Measurements from ENCODE around the gene OSBPL8.

Gene OSBPL8

GRCh38 chr12:76470028-76470939 lies 89.3 kb downstream of the OSBPL8 start:
- H2AFZ ChIP-seq (ENCODE audit: low read depth, low read length): no peak overlapping the region
- H3K27me3 ChIP-seq (ENCODE audit: insufficient read depth, low read length): no peaks in the 10 kb centered on the region
- H3K4me1 ChIP-seq (ENCODE audit: insufficient read depth, low read length): no peaks in the 10 kb centered on the region
- no peaks in the 10 kb centered on the region for H3K36me3 ChIP-seq (ENCODE audit: insufficient read depth, low read length)
- H3K4me3 ChIP-seq (ENCODE audit: low read length): no peak overlapping the region
- no peaks in the 10 kb centered on the region for H3K9me3 ChIP-seq (ENCODE audit: low read length)

- Histone ChIP-seq H2AFZ (ENCODE audit: low read depth, low read length) (no peak overlapping the region), H3K27me3 (ENCODE audit: insufficient read depth, low read length) (no peaks in the 10 kb centered on the region), H3K9me3 (ENCODE audit: low read length) (no peaks in the 10 kb centered on the region), H3K4me3 (ENCODE audit: low read length) (no peak overlapping the region), H3K4me1 (ENCODE audit: insufficient read depth, low read length) (peaks cover 2% of the 10 kb centered on the region), H3K36me3 (ENCODE audit: insufficient read depth, low read length) (no peaks in the 10 kb centered on the region)
Observed at GRCh38 chr12:76464631-76465166, 94.9 kb downstream of the OSBPL8 start.

- Histone ChIP-seq H3K36me3 (ENCODE audit: insufficient read depth, low read length) (no peaks in the 10 kb centered on the region), H2AFZ (ENCODE audit: low read depth, low read length) (no peak overlapping the region), H3K9me3 (ENCODE audit: low read length) (no peaks in the 10 kb centered on the region)
Observed at GRCh38 chr12:76462668-76463224, 96.8 kb downstream of the OSBPL8 start.

GRCh38 chr12:76460807-76461206 lies 98.8 kb downstream of the OSBPL8 start:
- no peaks in the 10 kb centered on the region for H3K27me3 ChIP-seq (ENCODE audit: insufficient read depth, low read length)
- no peak overlapping the region for H2AFZ ChIP-seq (ENCODE audit: low read depth, low read length)
- no peaks in the 10 kb centered on the region for H3K9me3 ChIP-seq (ENCODE audit: low read length)
- H3K4me3 ChIP-seq (ENCODE audit: low read length): no peak overlapping the region
- peaks cover 2% of the 10 kb centered on the region for H3K4me1 ChIP-seq (ENCODE audit: insufficient read depth, low read length)
- H3K36me3 ChIP-seq (ENCODE audit: insufficient read depth, low read length): no peaks in the 10 kb centered on the region

More at GRCh38 chr12:76462668-76463224, 96.8 kb downstream of the OSBPL8 start:
- peaks cover 2% of the 10 kb centered on the region for H3K4me1 ChIP-seq (ENCODE audit: insufficient read depth, low read length)
- no peaks in the 10 kb centered on the region for H3K27me3 ChIP-seq (ENCODE audit: insufficient read depth, low read length)
- H3K4me3 ChIP-seq (ENCODE audit: low read length): no peak overlapping the region

- Histone ChIP-seq H3K9me3 (ENCODE audit: low read length) (no peaks in the 10 kb centered on the region), H3K36me3 (ENCODE audit: insufficient read depth, low read length) (no peaks in the 10 kb centered on the region), H3K4me3 (ENCODE audit: low read length) (no peak overlapping the region), H3K27me3 (ENCODE audit: insufficient read depth, low read length) (no peaks in the 10 kb centered on the region), H3K4me1 (ENCODE audit: insufficient read depth, low read length) (no peaks in the 10 kb centered on the region), H2AFZ (ENCODE audit: low read depth, low read length) (no peak overlapping the region)
Observed at GRCh38 chr12:76457818-76458217, 101.8 kb downstream of the OSBPL8 start.

GRCh38 chr12:76457010-76457409 lies 102.6 kb downstream of the OSBPL8 start:
- H3K9me3 ChIP-seq (ENCODE audit: low read length): no peaks in the 10 kb centered on the region
- no peak overlapping the region for H3K4me3 ChIP-seq (ENCODE audit: low read length)
- no peaks in the 10 kb centered on the region for H3K4me1 ChIP-seq (ENCODE audit: insufficient read depth, low read length)
- no peaks in the 10 kb centered on the region for H3K27me3 ChIP-seq (ENCODE audit: insufficient read depth, low read length)
- no peaks in the 10 kb centered on the region for H3K36me3 ChIP-seq (ENCODE audit: insufficient read depth, low read length)
- H2AFZ ChIP-seq (ENCODE audit: low read depth, low read length): no peak overlapping the region

GRCh38 chr12:76455582-76456345 lies 103.8 kb downstream of the OSBPL8 start:
- Histone ChIP-seq H3K4me1 (ENCODE audit: insufficient read depth, low read length) (no peaks in the 10 kb centered on the region), H3K27me3 (ENCODE audit: insufficient read depth, low read length) (no peaks in the 10 kb centered on the region), H3K9me3 (ENCODE audit: low read length) (no peaks in the 10 kb centered on the region), H3K36me3 (ENCODE audit: insufficient read depth, low read length) (no peaks in the 10 kb centered on the region), H3K4me3 (ENCODE audit: low read length) (no peak overlapping the region), H2AFZ (ENCODE audit: low read depth, low read length) (no peak overlapping the region)

GRCh38 chr12:76451528-76451927 lies 108.0 kb downstream of the OSBPL8 start:
- H2AFZ ChIP-seq (ENCODE audit: low read depth, low read length): no peak overlapping the region
- H3K9me3 ChIP-seq (ENCODE audit: low read length): no peaks in the 10 kb centered on the region
- peaks cover 11% of the 10 kb centered on the region for H3K36me3 ChIP-seq (ENCODE audit: insufficient read depth, low read length)
- H3K27me3 ChIP-seq (ENCODE audit: insufficient read depth, low read length): no peaks in the 10 kb centered on the region
- H3K4me3 ChIP-seq (ENCODE audit: low read length): no peak overlapping the region
- no peaks in the 10 kb centered on the region for H3K4me1 ChIP-seq (ENCODE audit: insufficient read depth, low read length)

- Histone ChIP-seq H3K36me3 (ENCODE audit: insufficient read depth, low read length) (peaks cover 11% of the 10 kb centered on the region), H2AFZ (ENCODE audit: low read depth, low read length) (no peak overlapping the region), H3K27me3 (ENCODE audit: insufficient read depth, low read length) (no peaks in the 10 kb centered on the region), H3K4me3 (ENCODE audit: low read length) (no peak overlapping the region), H3K4me1 (ENCODE audit: insufficient read depth, low read length) (no peaks in the 10 kb centered on the region), H3K9me3 (ENCODE audit: low read length) (no peaks in the 10 kb centered on the region)
Observed at GRCh38 chr12:76450690-76451089, 108.9 kb downstream of the OSBPL8 start.

- H3K9me3 ChIP-seq (ENCODE audit: low read length): no peaks in the 10 kb centered on the region
- H3K4me1 ChIP-seq (ENCODE audit: insufficient read depth, low read length): no peaks in the 10 kb centered on the region
- H3K4me3 ChIP-seq (ENCODE audit: low read length): no peak overlapping the region
- peaks cover 11% of the 10 kb centered on the region for H3K36me3 ChIP-seq (ENCODE audit: insufficient read depth, low read length)
- no peak overlapping the region for H2AFZ ChIP-seq (ENCODE audit: low read depth, low read length)
- no peaks in the 10 kb centered on the region for H3K27me3 ChIP-seq (ENCODE audit: insufficient read depth, low read length)
Observed at GRCh38 chr12:76449993-76450392, 109.6 kb downstream of the OSBPL8 start.

GRCh38 chr12:76449583-76449982 lies 110.0 kb downstream of the OSBPL8 start:
- Histone ChIP-seq H3K27me3 (ENCODE audit: insufficient read depth, low read length) (no peaks in the 10 kb centered on the region), H3K4me3 (ENCODE audit: low read length) (no peak overlapping the region), H3K9me3 (ENCODE audit: low read length) (no peaks in the 10 kb centered on the region), H3K36me3 (ENCODE audit: insufficient read depth, low read length) (peaks cover 11% of the 10 kb centered on the region), H2AFZ (ENCODE audit: low read depth, low read length) (no peak overlapping the region), H3K4me1 (ENCODE audit: insufficient read depth, low read length) (no peaks in the 10 kb centered on the region)

- H3K36me3 ChIP-seq (ENCODE audit: insufficient read depth, low read length): peaks cover 11% of the 10 kb centered on the region
- H3K4me3 ChIP-seq (ENCODE audit: low read length): no peak overlapping the region
- H3K27me3 ChIP-seq (ENCODE audit: insufficient read depth, low read length): no peaks in the 10 kb centered on the region
- H3K4me1 ChIP-seq (ENCODE audit: insufficient read depth, low read length): no peaks in the 10 kb centered on the region
- no peaks in the 10 kb centered on the region for H3K9me3 ChIP-seq (ENCODE audit: low read length)
- no peak overlapping the region for H2AFZ ChIP-seq (ENCODE audit: low read depth, low read length)
Observed at GRCh38 chr12:76449016-76449415, 110.6 kb downstream of the OSBPL8 start.

GRCh38 chr12:76446090-76446489 lies 113.5 kb downstream of the OSBPL8 start:
- peaks cover 11% of the 10 kb centered on the region for H3K36me3 ChIP-seq (ENCODE audit: insufficient read depth, low read length)
- no peaks in the 10 kb centered on the region for H3K4me1 ChIP-seq (ENCODE audit: insufficient read depth, low read length)
- H2AFZ ChIP-seq (ENCODE audit: low read depth, low read length): no peak overlapping the region
- no peaks in the 10 kb centered on the region for H3K9me3 ChIP-seq (ENCODE audit: low read length)
- H3K4me3 ChIP-seq (ENCODE audit: low read length): no peak overlapping the region
- no peaks in the 10 kb centered on the region for H3K27me3 ChIP-seq (ENCODE audit: insufficient read depth, low read length)
